T-helper 2 cell treated with Interferon-gamma antibody and Interleukin-4, amounts not matched to agents 100 ng/mL and 5 ng/mL, for 36 hours (primary cell): ENCODE measurements around the gene PIN1. TPM values are rescaled to one million over a fixed set of nuclear protein-coding genes. Genes with fewer than 3 reads are reported as not detected.

Experiments used
- intact Hi-C: fragments of 100-400 bp; cut with micrococcal nuclease; formaldehyde crosslinking; loops from one replicate; pipeline ENCODE4 v1.15.1; 2023
- total RNA-seq: library from RNA; stranded (reverse); gene quantifications from 2 replicates; pipeline ENCODE4 v1.2.3, GENCODE V29; 2022

The PIN1 gene
- total RNA-seq, 1 donor from 2014 or later: 91.0 TPM

DNA sequence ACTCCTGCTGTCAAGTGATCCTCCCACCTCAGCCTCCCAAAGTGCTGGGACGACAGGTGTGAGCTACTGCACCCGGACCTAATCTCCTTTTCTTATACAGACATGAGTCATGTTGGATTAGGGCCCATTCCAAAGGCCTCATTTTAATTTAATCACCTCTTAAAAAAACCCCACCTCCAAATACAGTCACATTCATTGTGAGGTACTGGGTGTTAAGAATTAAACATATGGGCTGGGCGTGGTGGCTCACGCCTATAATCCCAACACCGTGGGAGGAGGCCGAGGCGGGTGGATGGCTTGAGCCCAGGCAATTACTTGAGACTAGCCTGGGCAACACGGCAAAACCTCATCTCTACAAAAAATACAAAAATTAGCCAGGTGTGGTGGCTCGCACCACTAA lies 46.6 kb downstream of the PIN1 start:
- intact Hi-C loops: no loop called here

DNA sequence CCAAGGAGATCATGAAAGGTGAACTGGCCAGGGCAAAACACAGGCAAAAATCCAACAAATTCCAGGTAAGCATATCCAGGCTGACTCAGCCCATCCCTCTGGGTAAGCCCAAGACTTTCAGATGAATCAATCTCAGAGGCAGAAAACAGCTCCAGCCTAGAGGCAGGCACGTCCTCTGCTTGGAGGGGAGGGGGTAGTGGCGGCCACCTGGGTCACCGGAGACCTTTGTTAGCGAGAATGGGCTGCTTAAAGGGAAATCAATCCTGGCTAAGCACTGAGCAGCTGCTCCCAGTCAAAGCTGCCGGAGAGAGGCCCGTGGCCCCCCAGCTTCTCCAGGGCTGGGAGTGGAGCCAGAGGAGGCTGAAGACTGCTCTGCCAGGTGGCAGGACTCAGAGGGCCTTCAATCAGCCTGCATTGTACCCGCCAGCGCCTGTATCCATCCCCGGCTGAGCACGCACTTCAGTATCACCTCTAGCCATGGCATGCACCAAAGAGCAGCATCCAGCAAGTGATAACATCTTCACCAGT lies 48.2 kb downstream of the PIN1 start:
- intact Hi-C loops: no loop called here

DNA sequence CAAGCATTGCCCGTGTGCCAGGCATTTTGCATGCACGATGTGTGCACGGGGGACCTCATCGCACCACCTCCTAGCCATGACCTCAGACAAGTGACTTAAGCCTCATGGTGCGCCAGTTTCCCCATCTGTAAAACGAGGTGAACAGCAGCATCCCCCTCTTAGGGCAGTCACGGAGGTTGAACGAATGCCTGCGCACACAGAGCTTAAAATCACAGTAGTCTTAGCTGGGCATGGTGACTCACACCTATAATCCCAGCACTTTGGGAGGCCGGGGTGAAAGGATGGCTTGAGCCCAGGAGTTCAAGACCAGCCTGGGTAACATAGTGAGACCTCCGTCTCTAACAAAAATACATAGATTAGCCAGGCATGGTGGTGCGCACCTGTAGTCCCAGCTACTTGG lies 48.6 kb downstream of the PIN1 start:
- intact Hi-C loops: no loop called here

DNA sequence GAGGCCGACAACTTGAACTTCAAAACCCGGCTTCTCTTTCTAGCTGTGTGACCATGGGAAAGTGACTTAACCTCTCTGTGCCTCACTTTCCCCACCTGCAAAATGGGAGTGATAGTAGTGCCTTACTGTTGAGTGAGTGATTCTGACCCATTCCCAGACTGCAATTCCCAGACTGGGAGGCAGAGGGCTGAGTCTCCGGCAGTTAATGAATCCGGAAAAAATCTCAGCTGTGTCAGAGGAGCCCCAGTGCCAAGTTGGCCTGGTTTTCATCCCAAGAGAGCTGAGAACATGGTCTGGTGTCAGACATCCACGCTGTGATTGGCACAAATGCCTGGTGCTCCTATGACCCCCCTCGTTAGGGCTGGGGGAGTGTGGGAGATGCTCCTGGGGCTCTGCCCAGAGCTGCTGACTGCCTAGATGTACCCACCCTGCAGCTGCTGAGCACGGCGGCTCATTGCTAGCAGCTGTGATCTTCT lies 50.0 kb downstream of the PIN1 start:
- intact Hi-C loops: no loop called here

DNA sequence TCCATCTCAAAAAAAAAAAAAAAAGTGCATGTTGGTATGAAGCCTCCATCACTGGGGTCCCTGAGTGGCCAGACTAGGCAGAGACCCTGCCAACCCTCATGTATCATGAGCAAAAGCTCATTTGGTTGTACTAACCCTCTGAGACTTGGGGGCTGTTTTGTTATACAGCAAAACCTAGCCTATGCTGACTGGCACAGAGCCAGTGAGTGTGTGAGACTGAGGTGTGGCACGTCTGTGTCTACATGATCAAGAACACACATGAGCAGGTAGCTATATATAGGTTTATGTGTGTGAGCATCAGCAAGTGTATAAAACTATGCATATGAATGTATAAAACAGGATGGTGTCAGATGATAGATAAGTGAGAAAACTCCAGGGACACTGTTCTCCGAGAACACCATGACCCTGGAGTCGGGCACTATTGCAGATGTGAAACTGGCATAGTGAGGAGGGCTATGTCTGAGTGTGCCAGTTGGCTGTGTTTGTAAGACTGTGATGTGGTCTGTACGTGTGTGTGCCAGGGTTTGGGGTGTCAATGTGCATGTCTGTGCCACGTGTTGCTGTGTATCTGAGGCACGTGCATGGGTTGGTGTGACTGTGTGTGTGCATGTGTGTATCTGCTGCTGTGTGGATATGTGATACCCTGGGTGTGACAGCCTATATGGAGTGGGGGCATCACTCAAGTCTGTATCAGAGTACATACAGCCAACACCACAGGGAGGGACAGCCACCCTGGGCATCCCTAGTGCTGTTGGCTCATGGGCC lies 56.7 kb downstream of the PIN1 start:
- intact Hi-C loops: no loop called here

Other genes with a start within 250 kb of the PIN1 start
- gene ZNF561, start 214.1 kb upstream of the PIN1 start, total RNA-seq: 24.4 and 29.0 TPM in 2 replicates
- 13.6 and 15.2 TPM in 2 replicates for gene ZNF562, start 160.2 kb upstream of the PIN1 start, total RNA-seq
- gene ZNF846, start 66.6 kb upstream of the PIN1 start, total RNA-seq: 5.9 and 6.5 TPM in 2 replicates
- 16.7 and 17.9 TPM in 2 replicates for gene FBXL12, start 16.2 kb upstream of the PIN1 start, total RNA-seq
- gene UBL5, start 7.4 kb upstream of the PIN1 start, total RNA-seq: 359 and 403 TPM in 2 replicates
- gene OLFM2, start 101.2 kb downstream of the PIN1 start, total RNA-seq: 7.5 and 9.0 TPM in 2 replicates
- gene COL5A3, start 175.2 kb downstream of the PIN1 start, total RNA-seq: not detected in 2 replicates
- gene RDH8, start 178.2 kb downstream of the PIN1 start, total RNA-seq: not detected in 2 replicates